ENCODE measurements around the gene SPC25. TPM values are rescaled to one million over a fixed set of nuclear protein-coding genes. Genes with fewer than 3 reads are reported as not detected.

SPC25 gene
- total and polyA plus RNA-seq, 2 of the 13 experiments (the other 11 are each of a cell fraction or from before 2014, with no cell fraction given) = 11.3 to 26.5 TPM

GRCh38 chr2:168890006-168890782 is at the start of gene SPC25 (continued):
- no peak for TF ChIP-seq MNT (IDR thresholded peaks at IDR 0.05)
- no peak for TF ChIP-seq ZNF513 (CRISPR knock-in tag; conservative IDR thresholded peaks at IDR 0.05)
- no peak for TF ChIP-seq ZNF781 (CRISPR knock-in tag; IDR thresholded peaks at IDR 0.05; ENCODE audit: borderline replicate concordance, not compliant biosample characterization)
- TF ChIP-seq ZNF839 (CRISPR knock-in tag; IDR thresholded peaks at IDR 0.05; ENCODE audit: borderline replicate concordance) = peak; percentile 93; the same call in 1 of the 2 replicates
- 0 out of 2 replicates have a peak, but pooled peaks have one; percentile 74 for TF ChIP-seq POGK (CRISPR knock-in tag; conservative IDR thresholded peaks at IDR 0.05)
- TF ChIP-seq SNAPC4 (CRISPR knock-in tag; IDR thresholded peaks at IDR 0.05) = peak; percentile 74; the same call in 1 of the 2 replicates
- TF ChIP-seq TFAP4 (IDR thresholded peaks at IDR 0.05; ENCODE audit: borderline replicate concordance, low read depth) = no peak
- TF ChIP-seq MTF1 (CRISPR knock-in tag; IDR thresholded peaks at IDR 0.05) = no peak
- no peak for TF ChIP-seq ZNF670 (CRISPR knock-in tag; IDR thresholded peaks at IDR 0.05; ENCODE audit: borderline replicate concordance)
- TF ChIP-seq ZNF841 (CRISPR knock-in tag; IDR thresholded peaks at IDR 0.05; ENCODE audit: borderline replicate concordance) = no peak
- no peak for TF ChIP-seq ZNF674 (CRISPR knock-in tag; IDR thresholded peaks at IDR 0.05; ENCODE audit: low read depth)
- TF ChIP-seq HIC2 (CRISPR knock-in tag; IDR thresholded peaks at IDR 0.05; ENCODE audit: low read depth) = no peak
- no peak for TF ChIP-seq PPARG (CRISPR knock-in tag; conservative IDR thresholded peaks at IDR 0.05)

All from HepG2 (cell line).